ENCODE measurements around the gene RWDD1.

RWDD1 gene

GRCh38 chr6:116570856-116571682 is at the start of gene RWDD1:
Gene RWDD1 (plus strand): TSS chr6:116571504. CDS start chr6:116571583, 79 bp downstream.
- peak; percentile 99 for DNase-seq (ENCODE audit: low spot score)

GRCh38 chr6:116522896-116523295 is 48.4 kb upstream of the RWDD1 start:
- no peak for DNase-seq (ENCODE audit: low spot score)

GRCh38 chr6:116524236-116524635 is 47.1 kb upstream of the RWDD1 start:
- DNase-seq (ENCODE audit: low spot score), result no peak

GRCh38 chr6:116528133-116528532 is 43.2 kb upstream of the RWDD1 start:
- no peak for DNase-seq (ENCODE audit: low spot score)

- peak; percentile 59 for DNase-seq (ENCODE audit: low spot score)
These were observed 42.5 kb upstream of the RWDD1 start for GRCh38 chr6:116528780-116529179.

- no peak for DNase-seq (ENCODE audit: low spot score)
These were observed 41.6 kb upstream of the RWDD1 start for GRCh38 chr6:116529466-116530290.

- no peak for DNase-seq (ENCODE audit: low spot score)
These were observed 40.9 kb upstream of the RWDD1 start for GRCh38 chr6:116530436-116530835.

GRCh38 chr6:116531675-116532570 is 39.4 kb upstream of the RWDD1 start:
- DNase-seq (ENCODE audit: low spot score), result peak; percentile 76

GRCh38 chr6:116533233-116533957 is 37.9 kb upstream of the RWDD1 start:
- no peak for DNase-seq (ENCODE audit: low spot score)

- DNase-seq (ENCODE audit: low spot score), result no peak
These were observed 36.2 kb upstream of the RWDD1 start for GRCh38 chr6:116535109-116535508.

- DNase-seq (ENCODE audit: low spot score), result peak; percentile 68
These were observed 35.1 kb upstream of the RWDD1 start for GRCh38 chr6:116536216-116536621.

GRCh38 chr6:116542426-116542825 is 28.9 kb upstream of the RWDD1 start:
- DNase-seq (ENCODE audit: low spot score), result no peak

- DNase-seq (ENCODE audit: low spot score), result no peak
These were observed 28.2 kb upstream of the RWDD1 start for GRCh38 chr6:116543149-116543548.

- no peak for DNase-seq (ENCODE audit: low spot score)
These were observed 25.7 kb upstream of the RWDD1 start, which contains the start of gene TRAPPC3L for GRCh38 chr6:116545651-116546050. Gene TRAPPC3L (minus strand): TSS chr6:116545684. CDS start chr6:116545514, 170 bp downstream.

GRCh38 chr6:116547358-116547757 is 23.9 kb upstream of the RWDD1 start:
- no peak for DNase-seq (ENCODE audit: low spot score)

- no peak for DNase-seq (ENCODE audit: low spot score)
These were observed 20.5 kb upstream of the RWDD1 start for GRCh38 chr6:116550796-116551195.

- no peak for DNase-seq (ENCODE audit: low spot score)
These were observed 17.9 kb upstream of the RWDD1 start, which contains the start of gene CALHM4 for GRCh38 chr6:116553451-116553850. Gene CALHM4 (plus strand): TSS chr6:116553751. CDS start chr6:116553794, 43 bp downstream.

GRCh38 chr6:116556065-116556464 is 15.2 kb upstream of the RWDD1 start:
- peak; percentile 79 for DNase-seq (ENCODE audit: low spot score)

GRCh38 chr6:116556814-116557415 is 14.4 kb upstream of the RWDD1 start:
- DNase-seq (ENCODE audit: low spot score), result no peak

- peak; percentile 84 for DNase-seq (ENCODE audit: low spot score)
These were observed 13.4 kb upstream of the RWDD1 start for GRCh38 chr6:116557893-116558292.

- no peak for DNase-seq (ENCODE audit: low spot score)
These were observed 11.2 kb upstream of the RWDD1 start for GRCh38 chr6:116560130-116560529.

Data from kidney capillary endothelial cell (primary cell).